SU-DHL-6 (cell line): ENCODE data around the gene HRK.

Source experiments
- EZH2phosphoT487 ChIP-seq: fragments of 200-600 bp; sonication (generic), shearing (Covaris generic); conservative IDR thresholded peaks from 2 replicates; pipeline ENCODE4 v1.6.1; 2018; ENCODE audit warnings: mild to moderate bottlenecking, antibody characterized with exemption, low read length, moderate library complexity, mixed read lengths
- TF ChIP-seq, protein P1 (sequence below): fragments of 200-600 bp; sonication (generic); IDR thresholded peaks from one replicate; pipeline ENCODE4 v1.5.1; 2017; ENCODE audit warnings: antibody characterized with exemption, mild to moderate bottlenecking, low read length, moderate library complexity; ENCODE audit not compliant: insufficient read depth, poor library complexity, severe bottlenecking

DNA sequence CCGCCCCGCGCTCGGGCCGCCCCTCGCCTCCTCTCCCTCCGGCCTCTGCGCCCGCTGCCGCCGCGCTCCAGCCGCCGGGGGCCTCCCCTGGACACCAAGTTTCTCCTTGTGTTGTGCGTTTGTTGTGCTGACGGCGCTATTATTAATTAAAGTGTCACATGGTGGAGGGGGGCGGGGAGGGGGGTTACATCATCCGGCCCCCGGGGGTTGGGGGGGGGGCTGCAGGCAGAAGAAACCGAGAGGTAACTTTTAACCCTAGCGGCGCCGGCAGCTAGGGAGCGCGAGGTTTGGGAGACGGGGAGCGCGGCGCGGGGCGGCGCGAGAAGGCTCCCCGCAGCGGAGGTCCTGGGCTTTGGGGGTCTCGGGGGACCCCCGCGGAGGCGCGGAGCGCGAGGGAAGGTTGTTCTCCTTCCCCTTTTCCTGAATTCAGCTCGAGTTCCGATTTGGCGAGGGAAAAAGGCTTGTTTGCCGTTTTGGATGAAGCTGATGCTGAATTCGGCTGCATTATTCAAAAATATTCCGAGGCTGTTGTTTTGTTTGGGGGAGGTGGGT, at the start of gene HRK:
- TF ChIP-seq, protein P1, sequence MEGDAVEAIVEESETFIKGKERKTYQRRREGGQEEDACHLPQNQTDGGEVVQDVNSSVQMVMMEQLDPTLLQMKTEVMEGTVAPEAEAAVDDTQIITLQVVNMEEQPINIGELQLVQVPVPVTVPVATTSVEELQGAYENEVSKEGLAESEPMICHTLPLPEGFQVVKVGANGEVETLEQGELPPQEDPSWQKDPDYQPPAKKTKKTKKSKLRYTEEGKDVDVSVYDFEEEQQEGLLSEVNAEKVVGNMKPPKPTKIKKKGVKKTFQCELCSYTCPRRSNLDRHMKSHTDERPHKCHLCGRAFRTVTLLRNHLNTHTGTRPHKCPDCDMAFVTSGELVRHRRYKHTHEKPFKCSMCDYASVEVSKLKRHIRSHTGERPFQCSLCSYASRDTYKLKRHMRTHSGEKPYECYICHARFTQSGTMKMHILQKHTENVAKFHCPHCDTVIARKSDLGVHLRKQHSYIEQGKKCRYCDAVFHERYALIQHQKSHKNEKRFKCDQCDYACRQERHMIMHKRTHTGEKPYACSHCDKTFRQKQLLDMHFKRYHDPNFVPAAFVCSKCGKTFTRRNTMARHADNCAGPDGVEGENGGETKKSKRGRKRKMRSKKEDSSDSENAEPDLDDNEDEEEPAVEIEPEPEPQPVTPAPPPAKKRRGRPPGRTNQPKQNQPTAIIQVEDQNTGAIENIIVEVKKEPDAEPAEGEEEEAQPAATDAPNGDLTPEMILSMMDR = no peak
- TF ChIP-seq EZH2phosphoT487 = no peak; the same call in 1 of the 2 replicates
